ENCODE data around the gene DCLK1. TPM values are rescaled to one million over a fixed set of nuclear protein-coding genes. Genes with fewer than 3 reads are reported as not detected.

Gene DCLK1
- total RNA-seq, 2 experiments from 2014 or later: not detected

DNA sequence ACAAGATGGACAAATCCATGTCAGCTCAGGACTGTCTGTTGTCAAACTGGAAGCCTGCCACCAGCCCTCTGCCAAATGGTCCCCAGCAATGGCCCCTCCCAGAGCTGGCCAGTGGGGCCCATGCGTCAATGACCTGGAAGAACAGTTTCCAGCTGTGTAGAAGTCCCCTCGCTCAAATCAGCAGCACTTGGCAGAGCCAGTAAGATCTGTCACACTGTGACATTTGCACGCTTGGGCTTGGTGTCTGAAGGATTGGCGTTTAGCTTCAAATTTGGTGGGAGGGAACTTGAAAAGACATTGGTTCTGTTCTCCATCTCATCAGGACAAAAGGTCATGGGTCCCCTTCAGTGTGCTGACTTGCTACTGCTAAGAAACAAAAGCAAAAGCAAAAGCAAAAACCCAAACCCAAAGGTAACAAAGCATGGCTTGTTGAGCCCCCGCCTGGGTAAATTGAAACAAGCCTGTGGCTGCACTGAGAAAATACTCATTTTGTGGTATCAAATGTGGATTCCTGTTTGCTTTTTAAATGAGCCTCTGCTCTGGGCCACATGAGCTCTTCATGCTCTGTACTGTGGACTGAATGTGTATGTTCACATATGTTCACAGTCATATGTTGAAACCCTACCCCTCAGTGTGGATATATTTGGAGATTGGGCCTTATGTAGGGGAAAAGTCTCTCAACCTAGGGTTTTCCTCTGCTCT lies 401.1 kb downstream of the DCLK1 start:
- H3K4me1 Mint-ChIP-seq (ENCODE audit: low read depth): peaks cover 1% of the 10 kb centered on the region
- no peak overlapping the region for H3K4me3 Mint-ChIP-seq
- DNase-seq: no peak
- no peaks in the 10 kb centered on the region for H3K27me3 Mint-ChIP-seq
- TF ChIP-seq, protein P1, sequence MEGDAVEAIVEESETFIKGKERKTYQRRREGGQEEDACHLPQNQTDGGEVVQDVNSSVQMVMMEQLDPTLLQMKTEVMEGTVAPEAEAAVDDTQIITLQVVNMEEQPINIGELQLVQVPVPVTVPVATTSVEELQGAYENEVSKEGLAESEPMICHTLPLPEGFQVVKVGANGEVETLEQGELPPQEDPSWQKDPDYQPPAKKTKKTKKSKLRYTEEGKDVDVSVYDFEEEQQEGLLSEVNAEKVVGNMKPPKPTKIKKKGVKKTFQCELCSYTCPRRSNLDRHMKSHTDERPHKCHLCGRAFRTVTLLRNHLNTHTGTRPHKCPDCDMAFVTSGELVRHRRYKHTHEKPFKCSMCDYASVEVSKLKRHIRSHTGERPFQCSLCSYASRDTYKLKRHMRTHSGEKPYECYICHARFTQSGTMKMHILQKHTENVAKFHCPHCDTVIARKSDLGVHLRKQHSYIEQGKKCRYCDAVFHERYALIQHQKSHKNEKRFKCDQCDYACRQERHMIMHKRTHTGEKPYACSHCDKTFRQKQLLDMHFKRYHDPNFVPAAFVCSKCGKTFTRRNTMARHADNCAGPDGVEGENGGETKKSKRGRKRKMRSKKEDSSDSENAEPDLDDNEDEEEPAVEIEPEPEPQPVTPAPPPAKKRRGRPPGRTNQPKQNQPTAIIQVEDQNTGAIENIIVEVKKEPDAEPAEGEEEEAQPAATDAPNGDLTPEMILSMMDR (IDR thresholded peaks at IDR 0.05): no peak
- no peaks in the 10 kb centered on the region for H3K9me3 Mint-ChIP-seq
- intact Hi-C loops (cut with micrococcal nuclease): no loop called here
- H3K27ac Mint-ChIP-seq: no peak overlapping the region
- ChIA-PET POLR2A (no interaction called here), CTCF (no interaction called here)
- no peak for ATAC-seq
- no peaks in the 10 kb centered on the region for H3K36me3 Mint-ChIP-seq (ENCODE audit: low read depth)

DNA sequence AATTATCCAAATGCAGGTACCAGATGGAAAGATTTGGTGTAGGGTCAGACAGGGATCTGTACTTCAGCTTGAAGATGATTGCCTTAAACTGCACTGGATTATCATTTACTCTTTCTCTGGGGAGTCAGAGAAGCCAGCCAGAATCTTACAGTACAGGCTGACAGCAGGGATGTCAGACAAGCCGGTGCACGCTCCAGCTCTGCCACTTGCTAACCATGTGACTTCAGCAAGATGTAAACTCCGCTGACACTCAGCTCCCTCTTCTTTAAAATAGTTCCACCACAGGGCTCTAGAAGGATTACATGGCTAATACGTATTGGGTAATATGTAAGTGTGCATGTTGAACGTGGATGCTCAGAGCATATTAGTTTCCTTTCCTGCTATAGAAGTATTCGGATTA lies 403.3 kb downstream of the DCLK1 start:
- CTCF ChIA-PET: no interaction called here
- H3K36me3 Mint-ChIP-seq (ENCODE audit: low read depth): no peaks in the 10 kb centered on the region
- ATAC-seq: no peak
- no peak for DNase-seq
- no peaks in the 10 kb centered on the region for H3K9me3 Mint-ChIP-seq
- TF ChIP-seq, protein P1 (IDR thresholded peaks at IDR 0.05): no peak
- H3K27me3 Mint-ChIP-seq: no peaks in the 10 kb centered on the region
- H3K27ac Mint-ChIP-seq: no peak overlapping the region
- POLR2A ChIA-PET: no interaction called here
- intact Hi-C loops (cut with micrococcal nuclease): no loop called here
- peaks cover 1% of the 10 kb centered on the region for H3K4me1 Mint-ChIP-seq (ENCODE audit: low read depth)
- H3K4me3 Mint-ChIP-seq: no peak overlapping the region

DNA sequence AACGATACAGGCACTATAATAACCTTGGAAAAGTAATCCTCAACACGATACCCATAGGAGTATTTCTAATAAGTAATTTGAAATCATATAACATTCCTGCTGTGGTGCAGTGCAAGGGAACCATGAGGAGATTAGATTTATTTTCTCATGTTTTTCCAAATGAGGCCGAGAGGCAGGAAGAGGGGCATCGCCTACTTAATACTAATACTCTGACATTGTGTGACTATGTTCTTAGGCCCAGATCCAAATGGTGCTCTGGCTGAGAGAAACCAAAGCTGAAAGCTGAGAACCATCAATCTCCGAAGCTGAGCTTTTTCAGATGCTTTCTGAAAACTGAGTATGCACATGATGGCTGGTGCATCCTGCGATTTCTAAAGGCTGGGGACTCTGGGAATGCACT lies 406.7 kb downstream of the DCLK1 start:
- DNase-seq (no peak), ATAC-seq (no peak)
- Mint-ChIP-seq H3K9me3 (no peaks in the 10 kb centered on the region), H3K27me3 (peaks cover 6% of the 10 kb centered on the region), H3K36me3 (ENCODE audit: low read depth) (no peaks in the 10 kb centered on the region), H3K4me3 (no peak overlapping the region), H3K27ac (no peak overlapping the region), H3K4me1 (ENCODE audit: low read depth) (no peaks in the 10 kb centered on the region)
- POLR2A ChIA-PET: no interaction called here
- intact Hi-C loops (cut with micrococcal nuclease): no loop called here
- TF ChIP-seq, protein P1 (IDR thresholded peaks at IDR 0.05): no peak
- CTCF ChIA-PET: no interaction called here

DNA sequence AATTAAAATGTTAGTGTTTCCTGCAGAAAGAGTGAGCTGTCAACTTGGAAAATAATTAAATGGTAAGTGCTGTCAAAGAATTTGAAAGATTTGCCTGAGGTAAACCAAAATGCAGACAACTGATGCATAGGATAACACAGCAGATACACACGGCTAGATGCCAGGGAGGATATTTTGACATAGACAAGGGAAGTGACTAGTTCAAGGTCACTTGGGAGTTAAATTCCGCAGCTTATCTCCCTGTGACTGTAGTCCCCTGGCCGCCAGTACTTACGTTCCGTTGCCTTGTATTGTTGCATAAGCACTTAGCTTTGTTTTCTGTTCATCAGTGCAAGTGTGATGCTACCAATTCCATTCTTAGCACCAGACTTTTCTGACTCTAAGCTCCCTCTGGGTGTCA lies 407.4 kb downstream of the DCLK1 start:
- Mint-ChIP-seq H3K4me1 (ENCODE audit: low read depth) (no peaks in the 10 kb centered on the region), H3K9me3 (no peaks in the 10 kb centered on the region), H3K27me3 (peaks cover 6% of the 10 kb centered on the region), H3K27ac (no peak overlapping the region), H3K4me3 (no peak overlapping the region), H3K36me3 (ENCODE audit: low read depth) (no peaks in the 10 kb centered on the region)
- POLR2A ChIA-PET: no interaction called here
- no peak for DNase-seq
- TF ChIP-seq, protein P1 (IDR thresholded peaks at IDR 0.05): no peak
- CTCF ChIA-PET: interaction anchor here (1.3 kb wide), 2 partner anchors 19 to 486 kb away, joined by 3 read pairs; no protein-coding TSS in a partner anchor
- ATAC-seq: no peak
- intact Hi-C loops (cut with micrococcal nuclease): no loop called here

DNA sequence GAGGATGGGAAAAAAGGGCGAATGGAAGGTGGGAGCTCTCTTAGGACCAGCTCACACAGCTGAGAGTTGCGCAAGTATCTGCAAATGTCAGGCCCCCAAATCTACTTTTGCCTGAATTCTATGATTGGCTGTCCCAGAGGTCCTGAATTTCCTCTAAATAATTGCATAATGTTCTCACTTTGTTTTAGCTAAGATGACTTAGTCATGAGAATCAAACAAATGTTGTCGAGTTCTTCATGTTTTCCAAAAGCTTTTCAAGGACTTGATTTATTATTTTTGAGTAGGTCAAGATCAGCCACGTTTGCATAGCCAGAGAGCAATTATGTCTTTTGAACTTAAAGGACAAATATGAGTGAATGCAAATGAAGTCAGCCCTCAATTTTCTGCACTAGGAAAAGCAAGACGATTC lies 408.1 kb downstream of the DCLK1 start:
- POLR2A ChIA-PET: no interaction called here
- no peaks in the 10 kb centered on the region for H3K36me3 Mint-ChIP-seq (ENCODE audit: low read depth)
- CTCF ChIA-PET: interaction anchor here (1.0 to 1.4 kb wide), 4 partner anchors 10 to 559 kb away, joined by 3 read pairs; no protein-coding TSS in a partner anchor
- intact Hi-C loops (cut with micrococcal nuclease): no loop called here
- H3K27me3 Mint-ChIP-seq: peaks cover 6% of the 10 kb centered on the region
- no peak for ATAC-seq
- H3K27ac Mint-ChIP-seq: no peak overlapping the region
- no peaks in the 10 kb centered on the region for H3K9me3 Mint-ChIP-seq
- H3K4me3 Mint-ChIP-seq: no peak overlapping the region
- DNase-seq: no peak
- no peaks in the 10 kb centered on the region for H3K4me1 Mint-ChIP-seq (ENCODE audit: low read depth)
- TF ChIP-seq, protein P1 (IDR thresholded peaks at IDR 0.05): no peak

Data from activated CD8-positive, alpha-beta T cell treated with anti-CD3 and anti-CD28 coated beads for 36 hours (primary cell).